H1 (cell line): ENCODE results near the gene RAD51D. TPM values are rescaled to one million over a fixed set of nuclear protein-coding genes. Genes with fewer than 3 reads are reported as not detected.

Experiments
- CTCF ChIA-PET: fragments of 300-600 bp; sonication (Branson Sonifier 250); formaldehyde crosslinking; loops from one replicate; lab custom pipeline; 2021; ENCODE audit not compliant: partially characterized antibody; lab: Charles Lee
- POLR2A ChIA-PET: fragments of 300-600 bp; sonication (Branson Sonifier 250); formaldehyde crosslinking; loops from one replicate; lab custom pipeline; 2021; ENCODE audit warnings: inconsistent platforms; ENCODE audit not compliant: partially characterized antibody; lab: Charles Lee
- DNase-seq, 2 experiments: peaks; one replicate each; pipeline versions ENCODE4 v3.0.0 to v3.0.0-alpha.2; 2010 to 2022; ENCODE audit warnings: low spot score in 2 of 2, low read depth in 1 of 2, mixed read lengths in 1 of 2
- FAIRE-seq: peaks from 2 replicates; lab custom pipeline; 2011; peaks lifted over from hg19 to GRCh38; lab: Jason Lieb, UNC
- H2AFZ ChIP-seq: 2 replicates; pipeline ENCODE4 v1.8.1; 2012; ENCODE audit warnings: low read length, inconsistent platforms
- H2AK5ac ChIP-seq: 2 replicates; pipeline ENCODE4 v1.6.1; 2013; ENCODE audit warnings: low read depth, low read length
- H2BK120ac ChIP-seq: replicated peaks from 2 replicates; pipeline ENCODE3; 2013; ENCODE audit warnings: low read depth, low read length, inconsistent platforms
- H2BK12ac ChIP-seq: 2 replicates; pipeline ENCODE4 v1.6.1; 2013; ENCODE audit warnings: low read depth, low read length
- H2BK15ac ChIP-seq: 2 replicates; pipeline ENCODE4 v1.6.1; 2013; ENCODE audit warnings: low read length
- H2BK20ac ChIP-seq: 2 replicates; pipeline ENCODE4 v1.6.1; 2013; ENCODE audit warnings: low read length
- H2BK5ac ChIP-seq: 2 replicates; pipeline ENCODE4 v1.6.1; 2013; ENCODE audit warnings: low read depth, low read length
- H3K14ac ChIP-seq: 2 replicates; pipeline ENCODE4 v1.6.1; 2013; ENCODE audit warnings: inconsistent platforms; ENCODE audit not compliant: insufficient read length
- H3K18ac ChIP-seq: 2 replicates; pipeline ENCODE4 v1.6.1; 2013; ENCODE audit warnings: low read length; ENCODE audit errors: extremely low read depth
- H3K23ac ChIP-seq: 2 replicates; pipeline ENCODE4 v1.6.1; 2013; ENCODE audit warnings: inconsistent platforms; ENCODE audit not compliant: insufficient read length
- H3K23me2 ChIP-seq: 2 replicates; pipeline ENCODE4 v1.6.1; 2013; ENCODE audit warnings: low read depth, low read length
- H3K27ac ChIP-seq: 2 replicates; pipeline ENCODE4 v1.6.1; 2011; ENCODE audit warnings: low read depth, low read length, inconsistent platforms
- H3K27me3 ChIP-seq, 4 experiments: replicated peaks in 1 of 4; 1 replicate in 1 of 4; 2 replicates in 3 of 4; pipeline versions ENCODE4 v1.6.1 to v1.8.1; 2011 to 2013; ENCODE audit warnings: low read length in 3 of 4, mild to moderate bottlenecking in 3 of 4, inconsistent platforms in 2 of 4, mixed read lengths in 2 of 4, moderate library complexity in 1 of 4; ENCODE audit not compliant: control insufficient read depth in 3 of 4, insufficient read depth in 3 of 4; ENCODE audit errors: extremely low read depth in 1 of 4
- H3K36me3 ChIP-seq, 4 experiments: 2 replicates each; pipeline versions ENCODE4 v1.6.1 to v1.8.1; 2011 to 2013; ENCODE audit warnings: mild to moderate bottlenecking in 4 of 4, low read length in 3 of 4, moderate library complexity in 2 of 4, control low read depth in 1 of 4, inconsistent platforms in 1 of 4; ENCODE audit not compliant: insufficient read depth in 4 of 4, control insufficient read depth in 2 of 4
- H3K4ac ChIP-seq: replicated peaks from 2 replicates; pipeline ENCODE3; 2013; ENCODE audit warnings: low read length, low read depth, mixed read lengths, inconsistent platforms; ENCODE audit not compliant: insufficient read length
- H3K4me1 ChIP-seq, 4 experiments: replicated peaks in 1 of 4; 1 replicate in 1 of 4; 2 replicates in 3 of 4; pipeline versions ENCODE4 v1.6.1 to v1.8.1; 2011 to 2013; ENCODE audit warnings: low read length in 3 of 4, inconsistent platforms in 2 of 4, mixed read lengths in 1 of 4; ENCODE audit not compliant: insufficient read depth in 4 of 4, control insufficient read depth in 3 of 4
- H3K4me2 ChIP-seq, 2 experiments: 2 replicates each; pipeline versions ENCODE4 v1.6.1 to v1.8.1; 2011 to 2013; ENCODE audit warnings: low read depth in 2 of 2, low read length in 2 of 2, control low read depth in 1 of 2, inconsistent platforms in 1 of 2, mild to moderate bottlenecking in 1 of 2; ENCODE audit not compliant: insufficient read depth in 1 of 2
- H3K4me3 ChIP-seq, 4 experiments: fragments of 200-600, 300-600 bp in 1 of 4; sonication (generic), shearing (Covaris generic), sonication (Bioruptor Twin) in 1 of 4; 2 replicates each; pipeline versions ENCODE4 v1.5.1 to v1.8.1; 2011 to 2016; ENCODE audit warnings: low read length in 4 of 4, low read depth in 3 of 4, control low read depth in 2 of 4, inconsistent platforms in 2 of 4, mild to moderate bottlenecking in 2 of 4, mixed read lengths in 1 of 4, moderate library complexity in 1 of 4; ENCODE audit not compliant: insufficient read depth in 2 of 4; ENCODE audit errors: extremely low read depth in 1 of 4
- H3K56ac ChIP-seq: replicated peaks from 2 replicates; pipeline ENCODE3; 2013; ENCODE audit warnings: low read depth, mild to moderate bottlenecking, mixed read lengths, low read length, inconsistent platforms; ENCODE audit not compliant: insufficient read length
- H3K79me1 ChIP-seq: 2 replicates; pipeline ENCODE4 v1.6.1; 2013; ENCODE audit warnings: low read depth, low read length, control low read depth
- H3K79me2 ChIP-seq, 2 experiments: 2 replicates each; pipeline versions ENCODE4 v1.6.1 to v1.8.1; 2012 to 2013; ENCODE audit warnings: low read length in 2 of 2, mild to moderate bottlenecking in 2 of 2, inconsistent platforms in 1 of 2; ENCODE audit not compliant: insufficient read depth in 2 of 2, control insufficient read depth in 1 of 2
- H3K9ac ChIP-seq, 4 experiments: replicated peaks in 1 of 4; 1 replicate in 1 of 4; 2 replicates in 3 of 4; pipeline versions ENCODE4 v1.6.1 to v1.8.1; 2011 to 2013; ENCODE audit warnings: low read depth in 3 of 4, low read length in 3 of 4, control low read depth in 2 of 4, mild to moderate bottlenecking in 2 of 4, moderate library complexity in 2 of 4, inconsistent platforms in 1 of 4; ENCODE audit errors: extremely low read depth in 1 of 4
- H3K9me3 ChIP-seq, 2 experiments: 2 replicates each; pipeline versions ENCODE4 v1.6.1 to v1.8.1; 2012 to 2013; ENCODE audit warnings: mild to moderate bottlenecking in 2 of 2, moderate library complexity in 2 of 2, control low read depth in 1 of 2, inconsistent platforms in 1 of 2, low read depth in 1 of 2, low read length in 1 of 2, mixed read lengths in 1 of 2; ENCODE audit not compliant: insufficient read depth in 2 of 2
- H4K20me1 ChIP-seq, 2 experiments: replicated peaks in 1 of 2; 2 replicates each; pipeline versions ENCODE3 to v1.8.1; 2011 to 2013; ENCODE audit warnings: inconsistent platforms in 2 of 2, low read length in 2 of 2, mild to moderate bottlenecking in 1 of 2; ENCODE audit not compliant: insufficient read depth in 2 of 2, control insufficient read depth in 1 of 2
- H4K5ac ChIP-seq: 2 replicates; pipeline ENCODE4 v1.6.1; 2013; ENCODE audit warnings: low read length, low read depth, mixed read lengths, inconsistent platforms; ENCODE audit not compliant: insufficient read length
- H4K8ac ChIP-seq: 2 replicates; pipeline ENCODE4 v1.8.0; 2013; ENCODE audit warnings: mild to moderate bottlenecking, moderate library complexity, low read length, inconsistent platforms; ENCODE audit not compliant: insufficient read depth; ENCODE audit errors: extremely low read depth
- H4K91ac ChIP-seq: replicated peaks from 2 replicates; pipeline ENCODE3; 2013; ENCODE audit warnings: low read length, mixed read lengths, inconsistent platforms; ENCODE audit not compliant: insufficient read length
- BRCA1 ChIP-seq: IDR thresholded peaks from 2 replicates; pipeline ENCODE4 v1.6.1; 2012; ENCODE audit warnings: low read depth, low read length, improper control_type of control experiment
- EZH2 ChIP-seq: fragments of 200-600 bp; sonication (generic); IDR thresholded peaks from 2 replicates; pipeline ENCODE4 v1.7.1; 2012; ENCODE audit warnings: low read depth, mild to moderate bottlenecking, moderate library complexity, low read length, inconsistent platforms; ENCODE audit not compliant: severe bottlenecking
- HDAC6 ChIP-seq: IDR thresholded peaks from one replicate; pipeline ENCODE4 v1.7.1; 2012; ENCODE audit warnings: low read depth, mild to moderate bottlenecking, inconsistent platforms, low read length, moderate library complexity
- WGBS, 2 experiments: shearing (Covaris generic) in 1 of 2; methylation state at CpG; one replicate each; pipeline versions ENCODE4 v1.1.6 to v1.1.7; 2013 to 2015; ENCODE audit warnings: low lambda C conversion rate in 2 of 2, mixed read lengths in 2 of 2, inconsistent platforms in 1 of 2, low coverage in 1 of 2, missing lambda C conversion rate in 1 of 2; ENCODE audit not compliant: insufficient replicate concordance in 2 of 2, insufficient coverage in 1 of 2, insufficient read length in 1 of 2; ENCODE audit errors: extremely low coverage in 1 of 2, missing lambda C conversion rate in 1 of 2; 5-methylcytosine and 5-hydroxymethylcytosine counted together
- polyA plus RNA-seq, 7 experiments: library from polyadenylated mRNA; depleted of rRNA in 3 of 7; stranded (reverse) in 5 of 7; unstranded in 2 of 7; fragments of >200 nt in 5 of 7; fragments of 200-250 nt in 2 of 7; gene quantifications; 1 replicate in 5 of 7; 2 replicates in 1 of 7; 4 replicates in 1 of 7; pipeline versions ENCODE4 v1.2.1 to v1.2.3, GENCODE V29; 2011 to 2013; ENCODE audit warnings: missing spikeins in 2 of 7, mixed read lengths in 2 of 7
- total RNA-seq: library from RNA; stranded (reverse); fragmentation: NEBNext Ultra II Directional; extraction: Animal tissue kit (Norgen Biotek cat#: 25700); gene quantifications from 2 replicates; pipeline ENCODE4 v1.2.1, GENCODE V29; 2021

The RAD51D gene
- total and polyA plus RNA-seq, 2 of the 8 experiments (the other 6 are each of a cell fraction or from before 2014, with no cell fraction given): 10.2 to 12.9 TPM

- CTCF ChIA-PET: interaction anchor here (0.9 to 1.0 kb wide), 2 partner anchors 9 to 18 kb away, joined by 3 read pairs; no protein-coding TSS in a partner anchor
- Histone ChIP-seq H2AK5ac (no peak overlapping the region), H3K4me2 (no peak overlapping the region), H2BK20ac (no peak overlapping the region), H3K36me3 (no peaks in the 10 kb centered on the region), H3K27ac (no peak overlapping the region), H3K4me3 (no peak overlapping the region), H3K23me2 (no peaks in the 10 kb centered on the region), H4K8ac (no peak overlapping the region; the same call in 1 of the 2 replicates), H2BK12ac (peak overlapping the region; percentile 17; the same call in 1 of the 2 replicates), H3K79me1 (no peaks in the 10 kb centered on the region; the same call in 1 of the 2 replicates), H3K27me3 (no peaks in the 10 kb centered on the region), H2AFZ (no peak overlapping the region), H3K9ac (no peak overlapping the region), H3K4me1 (no peaks in the 10 kb centered on the region), H2BK15ac (no peak overlapping the region), H3K4ac (no peak overlapping the region), H3K18ac (no peak overlapping the region), H3K79me2 (no peaks in the 10 kb centered on the region), H4K91ac (no peak overlapping the region), H3K9me3 (no peaks in the 10 kb centered on the region), H3K14ac (no peak overlapping the region), H3K56ac (no peak overlapping the region), H3K23ac (no peak overlapping the region), H2BK120ac (no peak overlapping the region), H4K5ac (no peak overlapping the region), H4K20me1 (no peaks in the 10 kb centered on the region), H2BK5ac (no peak overlapping the region)
- DNase-seq (no peak), FAIRE-seq (no peak)
- POLR2A ChIA-PET: no interaction called here
- 90% methylated on average over 13 of the region's 13 CpGs; no CpG with 5 or more reads in 1 of the 2 experiments for WGBS, 2 experiments
- TF ChIP-seq HDAC6 (no peak), EZH2 (no peak), BRCA1 (no peak)
Observed at GRCh38 chr17:35154196-35155165, 34.8 kb upstream of the RAD51D start.
